ENCODE results near the gene PDSS2. TPM values are rescaled to one million over a fixed set of nuclear protein-coding genes. Genes with fewer than 3 reads are reported as not detected.
A peak's percentile ranks its signal among the peaks of the same experiment; 100 is the strongest.

The PDSS2 gene
- total and polyA plus RNA-seq, 2 of the 8 experiments (the other 6 are each of a cell fraction or from before 2014, with no cell fraction given): 10.7 to 16.1 TPM

GRCh38 chr6:107318100-107318736, 141.1 kb downstream of the PDSS2 start:
- DNase-seq (ENCODE audit: low read depth in 1 of 2, low spot score in 2 of 2) (peak; percentile 27 to 51), FAIRE-seq (peak; percentile 75)
- WGBS, 2 experiments (ENCODE audit: extremely low coverage in 1 of 2, insufficient coverage in 1 of 2, insufficient read length in 1 of 2, insufficient replicate concordance in 2 of 2, low coverage in 1 of 2, low lambda C conversion rate in 2 of 2, missing lambda C conversion rate in 1 of 2): 62% methylated on average over 9 of the region's 9 CpGs; no CpG with 5 or more reads in 1 of the 2 experiments
- Histone ChIP-seq H3K4me2 (ENCODE audit: insufficient read depth in 1 of 2, low read depth in 2 of 2, low read length in 2 of 2) (no peak overlapping the region), H2AFZ (ENCODE audit: low read length) (no peak overlapping the region), H3K79me2 (ENCODE audit: control insufficient read depth in 1 of 2, insufficient read depth in 2 of 2, low read length in 2 of 2) (no peaks in the 10 kb centered on the region), H3K9me3 (ENCODE audit: insufficient read depth in 2 of 2, low read depth in 1 of 2, low read length in 1 of 2) (no peaks in the 10 kb centered on the region), H3K4me3 (ENCODE audit: extremely low read depth in 1 of 4, insufficient read depth in 2 of 4, low read depth in 3 of 4, low read length in 4 of 4) (no peak overlapping the region), H2BK5ac (ENCODE audit: low read depth, low read length) (no peak overlapping the region), H2AK5ac (ENCODE audit: low read depth, low read length) (no peak overlapping the region), H3K14ac (ENCODE audit: insufficient read length) (no peak overlapping the region), H3K9ac (replicated peaks in 1 of 4; ENCODE audit: extremely low read depth in 1 of 4, low read depth in 3 of 4, low read length in 3 of 4) (no peak overlapping the region), H3K4me1 (replicated peaks in 1 of 4; ENCODE audit: control insufficient read depth in 3 of 4, insufficient read depth in 4 of 4, low read length in 3 of 4) (no peaks in the 10 kb centered on the region; a peak in 1 of 7 replicates), H3K23me2 (ENCODE audit: low read depth, low read length) (no peaks in the 10 kb centered on the region), H3K79me1 (ENCODE audit: low read depth, low read length) (no peaks in the 10 kb centered on the region), H2BK15ac (ENCODE audit: low read length) (no peak overlapping the region), H3K36me3 (ENCODE audit: control insufficient read depth in 2 of 4, insufficient read depth in 4 of 4, low read length in 3 of 4) (no peaks in the 10 kb centered on the region), H3K27me3 (replicated peaks in 1 of 4; ENCODE audit: control insufficient read depth in 3 of 4, extremely low read depth in 1 of 4, insufficient read depth in 3 of 4, low read length in 3 of 4) (no peaks in the 10 kb centered on the region), H4K20me1 (replicated peaks in 1 of 2; ENCODE audit: control insufficient read depth in 1 of 2, insufficient read depth in 2 of 2, low read length in 2 of 2) (no peaks in the 10 kb centered on the region), H4K8ac (ENCODE audit: extremely low read depth, insufficient read depth, low read length) (no peak overlapping the region), H3K27ac (ENCODE audit: low read depth, low read length) (no peak overlapping the region), H4K5ac (ENCODE audit: insufficient read length, low read depth, low read length) (no peak overlapping the region), H3K4ac (replicated peaks; ENCODE audit: insufficient read length, low read depth, low read length) (no peak overlapping the region), H2BK12ac (ENCODE audit: low read depth, low read length) (no peak overlapping the region), H3K18ac (ENCODE audit: extremely low read depth, low read length) (no peak overlapping the region), H2BK120ac (replicated peaks; ENCODE audit: low read depth, low read length) (no peak overlapping the region), H3K23ac (ENCODE audit: insufficient read length) (no peak overlapping the region), H2BK20ac (ENCODE audit: low read length) (no peak overlapping the region), H4K91ac (replicated peaks; ENCODE audit: insufficient read length, low read length) (no peak overlapping the region), H3K56ac (replicated peaks; ENCODE audit: insufficient read length, low read depth, low read length) (no peak overlapping the region)
- ChIA-PET CTCF (ENCODE audit: partially characterized antibody) (interaction anchor here (0.6 to 4.2 kb wide), 58 partner anchors 8 to 409 kb away, joined by 3 to 18 read pairs (median 4); no protein-coding TSS in a partner anchor), POLR2A (ENCODE audit: partially characterized antibody) (interaction anchor here (0.6 to 0.7 kb wide), 2 partner anchors 360 to 939 kb away, joined by 3 read pairs; no protein-coding TSS in a partner anchor)
- TF ChIP-seq KDM4A (IDR thresholded peaks at IDR 0.05; ENCODE audit: low read depth, low read length, severe bottlenecking) (no peak), CTCF (IDR thresholded peaks at IDR 0.05; ENCODE audit: control extremely low read depth in 1 of 3, insufficient read depth in 1 of 3, low read depth in 1 of 3, low read length in 3 of 3) (peak; percentile 53 to 79 (median 78)), GABPA (IDR thresholded peaks at IDR 0.05; ENCODE audit: borderline replicate concordance, insufficient read depth, low read length) (no peak), ASH2L (IDR thresholded peaks at IDR 0.05; ENCODE audit: low read length) (no peak), RAD21 (IDR thresholded peaks at IDR 0.05 in 1 of 2, conservative IDR thresholded peaks at IDR 0.05 in 1 of 2; ENCODE audit: low read depth in 2 of 2, low read length in 2 of 2) (peak; percentile 91 to 93), BACH1 (IDR thresholded peaks at IDR 0.05; ENCODE audit: low read length) (no peak)
